Esophagus muscularis mucosa (tissue), 4 donors: ENCODE data around the gene EMP3. TPM values are rescaled to one million over a fixed set of nuclear protein-coding genes. Genes with fewer than 3 reads are reported as not detected.
A peak's percentile ranks its signal among the peaks of the same experiment; 100 is the strongest.

Experiments
- DNase-seq: peaks from one replicate; pipeline ENCODE4 v3.0.0-alpha.2; 2017; ENCODE audit errors: extremely low spot score
- H3K27ac ChIP-seq, 4 donors: fragments of 200-600 bp; sonication (generic); replicated peaks in 1 of 4; 1 replicate in 3 of 4; 2 replicates in 1 of 4; pipeline ENCODE4 v1.5.1; 2016 to 2019; ENCODE audit warnings: mild to moderate bottlenecking in 1 of 4
- H3K27me3 ChIP-seq, 4 donors: fragments of 200-600 bp; sonication (generic); one replicate each; pipeline versions ENCODE4 v1.5.1 to v1.6.0; 2016 to 2019
- H3K36me3 ChIP-seq, 4 donors: fragments of 200-600 bp; sonication (generic); one replicate each; pipeline ENCODE4 v1.5.1; 2016 to 2019
- H3K4me1 ChIP-seq, 4 donors: fragments of 200-600 bp; sonication (generic); one replicate each; pipeline ENCODE4 v1.5.1; 2016 to 2019
- H3K4me3 ChIP-seq, 4 donors: fragments of 200-600 bp; sonication (generic); 1 replicate in 2 of 4; 2 replicates in 2 of 4; pipeline ENCODE4 v1.5.1; 2016 to 2019; ENCODE audit warnings: mild to moderate bottlenecking in 4 of 4, moderate library complexity in 1 of 4
- H3K9me3 ChIP-seq, 4 donors: fragments of 200-600 bp; sonication (generic); 1 replicate in 3 of 4; 2 replicates in 1 of 4; pipeline ENCODE4 v1.5.1; 2016 to 2019
- CTCF ChIP-seq, 3 experiments: fragments of 200-600 bp in 2 of 3; fragments of 450-650 bp in 1 of 3; sonication (generic) in 2 of 3; IDR thresholded peaks; one replicate each; pipeline ENCODE4 v1.5.1; 2017 to 2019; ENCODE audit warnings: antibody characterized with exemption in 3 of 3, mild to moderate bottlenecking in 2 of 3, moderate library complexity in 1 of 3
- EP300 ChIP-seq: sonication (generic); formaldehyde crosslinking; IDR thresholded peaks from one replicate; pipeline ENCODE4 v1.6.1; 2017; ENCODE audit warnings: antibody characterized with exemption
- POLR2A ChIP-seq: fragments of 450-650 bp; IDR thresholded peaks from one replicate; pipeline ENCODE4 v1.6.1; 2017; ENCODE audit warnings: antibody characterized with exemption, moderate library complexity, mild to moderate bottlenecking, low read depth
- POLR2AphosphoS5 ChIP-seq, 2 donors: sonication (generic); formaldehyde crosslinking; IDR thresholded peaks; one replicate each; pipeline ENCODE4 v1.6.1; 2017; ENCODE audit warnings: antibody characterized with exemption in 2 of 2
- WGBS: methylation state at CpG from one replicate; pipeline ENCODE4 v1.1.5; 2018; 5-methylcytosine and 5-hydroxymethylcytosine counted together
- intact Hi-C: fragments of 100-400 bp; cut with DNase I; formaldehyde crosslinking; loops from one replicate; pipeline ENCODE4 v1.15.1; 2023
- total RNA-seq, 4 donors: library from RNA; depleted of rRNA; stranded (reverse); fragments of >200 nt; gene quantifications; one replicate each; pipeline versions ENCODE4 v1.1.0 to v1.2.1, GENCODE V29; 2016

Gene EMP3
- total RNA-seq, 4 donors from 2014 or later = 54.8 to 115 (median 59.6) TPM

GRCh38 chr19:48330012-48330681 lies 4.8 kb downstream of the EMP3 start:
- Histone ChIP-seq H3K9me3 (no peaks in the 10 kb centered on the region), H3K4me1 (peaks cover 54 to 78% (median 77%) of the 10 kb centered on the region in 4 donors), H3K4me3 (peak overlapping the region; percentile 41 to 56 (median 44)), H3K27ac (peak overlapping the region; percentile 72 to 80 (median 78)), H3K36me3 (peaks cover 8 to 37% (median 25%) of the 10 kb centered on the region in 4 donors), H3K27me3 (no peaks in the 10 kb centered on the region)
- no peak for DNase-seq
- WGBS = 43% methylated on average over 27 of the region's 41 CpGs
- peak; percentile 35 to 48 for TF ChIP-seq POLR2AphosphoS5 (IDR thresholded peaks at IDR 0.05)
- no peak for TF ChIP-seq CTCF (IDR thresholded peaks at IDR 0.05)
- TF ChIP-seq EP300 = no peak
- TF ChIP-seq POLR2A = no peak
- intact Hi-C loops = no loop called here

DNA sequence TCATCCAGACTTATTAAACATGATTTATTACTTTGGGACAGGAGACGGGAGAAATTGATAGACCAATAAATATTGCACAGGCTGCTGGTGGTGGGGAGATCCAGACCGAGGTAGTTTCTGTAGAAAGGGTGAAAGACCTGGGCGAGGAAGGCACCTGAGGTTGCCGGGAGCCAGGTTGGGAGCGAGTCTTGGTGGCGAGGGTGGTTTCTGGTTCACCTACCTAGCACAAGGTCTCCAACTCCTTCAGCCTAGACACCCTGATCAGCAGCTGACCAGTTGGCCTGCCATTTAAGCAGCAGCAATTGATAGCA lies 7.0 kb downstream of the EMP3 start:
- Histone ChIP-seq H3K4me1 (peaks cover 37 to 59% (median 58%) of the 10 kb centered on the region in 4 donors), H3K4me3 (peak overlapping the region; percentile 51 to 58 (median 52))

GRCh38 chr19:48332662-48333466 lies 7.5 kb downstream of the EMP3 start:
- peak; percentile 98 for DNase-seq
- Histone ChIP-seq H3K36me3 (peaks cover 8 to 31% (median 20%) of the 10 kb centered on the region in 4 donors), H3K4me1 (peaks cover 33 to 53% (median 52%) of the 10 kb centered on the region in 4 donors), H3K27me3 (no peaks in the 10 kb centered on the region), H3K9me3 (no peaks in the 10 kb centered on the region), H3K4me3 (peak overlapping the region; percentile 51 to 58 (median 52)), H3K27ac (peak overlapping the region; percentile 85 to 89 (median 88))
- TF ChIP-seq POLR2A (no peak), POLR2AphosphoS5 (IDR thresholded peaks at IDR 0.05) (peak; percentile 91 to 92)
- under 1% methylated on average over 22 of the region's 25 CpGs for WGBS
- intact Hi-C loops = no loop called here

More for the DNA sequence above, 7.0 kb downstream of the EMP3 start:
- intact Hi-C loops = no loop called here
- Histone ChIP-seq H3K27ac (peak overlapping the region; percentile 85 to 89 (median 88)), H3K27me3 (no peaks in the 10 kb centered on the region), H3K36me3 (peaks cover 8 to 37% (median 24%) of the 10 kb centered on the region in 4 donors), H3K9me3 (no peaks in the 10 kb centered on the region)
- WGBS = 37% methylated on average over 6 of the region's 6 CpGs
- TF ChIP-seq POLR2A (no peak), EP300 (no peak), POLR2AphosphoS5 (IDR thresholded peaks at IDR 0.05) (no peak), CTCF (IDR thresholded peaks at IDR 0.05) (no peak)
- no peak for DNase-seq

DNA sequence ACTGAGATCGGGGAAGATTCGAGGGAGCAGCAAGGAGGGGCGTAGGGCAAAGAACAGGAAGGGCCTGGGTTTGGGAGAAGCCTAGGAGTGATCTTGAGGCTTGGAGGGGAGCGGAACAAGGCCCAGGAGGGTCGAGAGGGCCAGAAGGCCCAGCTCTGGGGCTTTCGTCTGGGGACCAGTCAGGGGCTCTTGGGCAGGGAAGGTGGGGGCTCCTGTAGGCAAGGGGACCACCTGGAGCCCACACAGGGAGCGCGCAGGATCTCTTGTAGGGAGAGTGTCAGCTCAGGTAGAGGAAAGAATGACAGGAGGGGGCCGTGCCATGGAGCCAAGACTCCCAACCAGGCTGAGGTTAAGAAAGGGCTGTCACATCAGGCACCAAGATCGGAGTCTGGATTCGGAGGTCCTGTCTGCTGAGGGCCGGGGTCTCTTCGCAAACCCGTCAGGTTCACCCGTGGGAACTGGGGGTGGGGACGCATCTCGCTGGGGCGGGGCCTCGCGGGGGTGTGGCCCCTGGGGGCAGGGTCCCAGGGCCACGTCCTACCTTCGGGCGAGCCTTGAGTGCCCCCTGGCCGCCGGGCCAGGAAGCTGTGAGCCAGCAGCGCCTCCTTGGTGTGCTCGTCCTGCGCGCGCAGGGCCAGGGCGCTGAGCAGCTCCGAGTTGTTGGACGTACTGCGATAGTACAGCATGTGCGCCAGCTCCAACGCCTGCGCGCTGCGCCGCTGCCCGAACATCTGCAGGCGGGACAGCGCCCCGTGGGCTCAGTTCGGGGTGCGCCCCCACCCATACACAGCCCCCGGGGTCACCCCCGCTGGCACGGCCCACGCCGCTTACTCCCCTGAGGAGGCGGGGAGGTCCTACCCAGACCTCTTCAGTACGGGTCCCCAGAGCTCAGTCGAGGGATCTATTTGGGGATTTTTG lies 8.4 kb downstream of the EMP3 start:
- DNase-seq = peak; percentile 96
- intact Hi-C loops = no loop called here
- WGBS = 20% methylated on average over 11 of the region's 54 CpGs
- Histone ChIP-seq H3K4me3 (peak overlapping the region; percentile 51 to 58 (median 52)), H3K9me3 (no peaks in the 10 kb centered on the region), H3K27ac (peak overlapping the region; percentile 85 to 89 (median 88)), H3K36me3 (peaks cover 8 to 24% (median 18%) of the 10 kb centered on the region in 4 donors), H3K27me3 (no peaks in the 10 kb centered on the region), H3K4me1 (peaks cover 33 to 49% (median 46%) of the 10 kb centered on the region in 4 donors)
- TF ChIP-seq EP300 (no peak), CTCF (IDR thresholded peaks at IDR 0.05) (peak; percentile 88 to 94 (median 89)), POLR2A (no peak), POLR2AphosphoS5 (IDR thresholded peaks at IDR 0.05) (peak; percentile 62 to 85)
